ENCODE data around the gene GLB1L2. TPM values are rescaled to one million over a fixed set of nuclear protein-coding genes. Genes with fewer than 3 reads are reported as not detected.

The GLB1L2 gene
- total and polyA plus RNA-seq, 8 donors, result 4.1 to 11.9 (median 5.1) TPM

GRCh38 chr11:134385774-134386565 lies 54.2 kb downstream of the GLB1L2 start:
- peaks cover 0 to 65% of the 10 kb centered on the region in 2 donors for H3K27me3 ChIP-seq
- DNase-seq (peak in 3 of 4 donors; percentile 25 to 68 (median 39)), ATAC-seq (no peak)
- TF ChIP-seq CTCF (IDR thresholded peaks at IDR 0.05), result no peak
- no peak overlapping the region for H3K4me3 ChIP-seq
- H3K4me1 ChIP-seq, result no peaks in the 10 kb centered on the region
- intact Hi-C loops (cut with DNase I), result no loop called here
- no peaks in the 10 kb centered on the region for H3K36me3 ChIP-seq
- H3K27ac ChIP-seq, result no peak overlapping the region
- H3K9me3 ChIP-seq, result no peaks in the 10 kb centered on the region

- peak in 1 of 4 donors; percentile 11 for DNase-seq
- no peaks in the 10 kb centered on the region for H3K36me3 ChIP-seq
Measured at GRCh38 chr11:134386945-134387344, 55.2 kb downstream of the GLB1L2 start.

GRCh38 chr11:134387501-134387900 lies 55.7 kb downstream of the GLB1L2 start:
- H3K4me1 ChIP-seq, result no peaks in the 10 kb centered on the region
- H3K27ac ChIP-seq, result no peak overlapping the region
- no peak for TF ChIP-seq CTCF (IDR thresholded peaks at IDR 0.05)
- H3K9me3 ChIP-seq, result no peaks in the 10 kb centered on the region
- no peaks in the 10 kb centered on the region for H3K36me3 ChIP-seq
- DNase-seq (peak in 1 of 4 donors; percentile 74), ATAC-seq (no peak)
- peaks cover 0 to 68% of the 10 kb centered on the region in 2 donors for H3K27me3 ChIP-seq
- intact Hi-C loops (cut with DNase I), result no loop called here
- no peak overlapping the region for H3K4me3 ChIP-seq

More at GRCh38 chr11:134386945-134387344, 55.2 kb downstream of the GLB1L2 start:
- TF ChIP-seq CTCF (IDR thresholded peaks at IDR 0.05), result no peak
- Histone ChIP-seq H3K27ac (no peak overlapping the region), H3K9me3 (no peaks in the 10 kb centered on the region), H3K4me3 (no peak overlapping the region), H3K27me3 (peaks cover 0 to 68% of the 10 kb centered on the region in 2 donors), H3K4me1 (no peaks in the 10 kb centered on the region)
- intact Hi-C loops (cut with DNase I), result no loop called here
- ATAC-seq, result no peak

GRCh38 chr11:134388590-134388989 lies 56.8 kb downstream of the GLB1L2 start:
- H3K36me3 ChIP-seq, result no peaks in the 10 kb centered on the region
- TF ChIP-seq CTCF (IDR thresholded peaks at IDR 0.05), result no peak
- ATAC-seq (no peak), DNase-seq (no peak)
- no peak overlapping the region for H3K27ac ChIP-seq
- peaks cover 0 to 68% of the 10 kb centered on the region in 2 donors for H3K27me3 ChIP-seq
- H3K4me3 ChIP-seq, result no peak overlapping the region
- intact Hi-C loops (cut with DNase I), result no loop called here
- H3K4me1 ChIP-seq, result no peaks in the 10 kb centered on the region
- H3K9me3 ChIP-seq, result no peaks in the 10 kb centered on the region

GRCh38 chr11:134389464-134390180 lies 57.8 kb downstream of the GLB1L2 start:
- H3K27me3 ChIP-seq, result peaks cover 0 to 66% of the 10 kb centered on the region in 2 donors
- ATAC-seq (no peak), DNase-seq (peak in 1 of 4 donors; percentile 73)
- TF ChIP-seq CTCF (IDR thresholded peaks at IDR 0.05), result no peak
- intact Hi-C loops (cut with DNase I), result no loop called here
- H3K4me3 ChIP-seq, result no peak overlapping the region
- H3K4me1 ChIP-seq, result no peaks in the 10 kb centered on the region
- no peak overlapping the region for H3K27ac ChIP-seq
- H3K36me3 ChIP-seq, result no peaks in the 10 kb centered on the region
- H3K9me3 ChIP-seq, result no peaks in the 10 kb centered on the region
